ENCODE measurements around the gene PCSK5.
"Not testable (repeated sequence)": the region's sequence is repeated elsewhere in the genome, so short reads cannot be mapped to it uniquely, and the experiment has no call there.

PCSK5 gene

GRCh38 chr9:75927356-75927755, 36.9 kb downstream of the PCSK5 start:
- DNase-seq: no peak

GRCh38 chr9:75930190-75930589, 39.7 kb downstream of the PCSK5 start:
- no peak for DNase-seq

GRCh38 chr9:75930730-75931321, 40.4 kb downstream of the PCSK5 start:
- DNase-seq: peak; percentile 7

- no peak for DNase-seq
Observed at GRCh38 chr9:75933982-75934381, 43.5 kb downstream of the PCSK5 start.

- DNase-seq: no peak
Observed at GRCh38 chr9:75935591-75935990, 45.1 kb downstream of the PCSK5 start.

GRCh38 chr9:75937521-75938258, 47.2 kb downstream of the PCSK5 start:
- DNase-seq: no peak

- no peak for DNase-seq
Observed at GRCh38 chr9:75938946-75939345, 48.5 kb downstream of the PCSK5 start.

- no peak for DNase-seq
Observed at GRCh38 chr9:75939536-75940111, 49.2 kb downstream of the PCSK5 start.

- no peak for DNase-seq
Observed at GRCh38 chr9:75941066-75941465, 50.6 kb downstream of the PCSK5 start.

GRCh38 chr9:75941577-75942311, 51.3 kb downstream of the PCSK5 start:
- DNase-seq: no peak

- DNase-seq: no peak
Observed at GRCh38 chr9:75946766-75947165, 56.3 kb downstream of the PCSK5 start.

- no peak for DNase-seq
Observed at GRCh38 chr9:75947233-75947632, 56.8 kb downstream of the PCSK5 start.

- DNase-seq: no peak
Observed at GRCh38 chr9:75950998-75951397, 60.5 kb downstream of the PCSK5 start.

- no peak for DNase-seq
Observed at GRCh38 chr9:75953218-75953617, 62.7 kb downstream of the PCSK5 start.

- DNase-seq: no peak
Observed at GRCh38 chr9:75956161-75956560, 65.7 kb downstream of the PCSK5 start.

GRCh38 chr9:75957116-75957515, 66.6 kb downstream of the PCSK5 start:
- no peak for DNase-seq

GRCh38 chr9:75958226-75958625, 67.8 kb downstream of the PCSK5 start:
- DNase-seq: no peak

GRCh38 chr9:75960551-75960950, 70.1 kb downstream of the PCSK5 start:
- no peak for DNase-seq

GRCh38 chr9:75962013-75962661, 71.7 kb downstream of the PCSK5 start:
- DNase-seq: no peak

- no peak for DNase-seq
Observed at GRCh38 chr9:75962662-75963036, 72.2 kb downstream of the PCSK5 start.

- not testable (repeated sequence) for DNase-seq
Observed at GRCh38 chr9:75963321-75963720, 72.8 kb downstream of the PCSK5 start.

GRCh38 chr9:75964427-75964826, 74.0 kb downstream of the PCSK5 start:
- DNase-seq: no peak

GRCh38 chr9:75965231-75965630, 74.8 kb downstream of the PCSK5 start:
- no peak for DNase-seq

All from NCI-H2227 treated with DMSO at 0.1 percent for 48 hours (cell line).